ENCODE measurements around the gene ZNF286A. TPM values are rescaled to one million over a fixed set of nuclear protein-coding genes. Genes with fewer than 3 reads are reported as not detected.
"Not testable (repeated sequence)": the region's sequence is repeated elsewhere in the genome, so short reads cannot be mapped to it uniquely, and the experiment has no call there.

ZNF286A gene
- total and polyA plus RNA-seq, 3 donors from 2014 or later = 17.6 to 30.7 (median 21.1) TPM

DNA sequence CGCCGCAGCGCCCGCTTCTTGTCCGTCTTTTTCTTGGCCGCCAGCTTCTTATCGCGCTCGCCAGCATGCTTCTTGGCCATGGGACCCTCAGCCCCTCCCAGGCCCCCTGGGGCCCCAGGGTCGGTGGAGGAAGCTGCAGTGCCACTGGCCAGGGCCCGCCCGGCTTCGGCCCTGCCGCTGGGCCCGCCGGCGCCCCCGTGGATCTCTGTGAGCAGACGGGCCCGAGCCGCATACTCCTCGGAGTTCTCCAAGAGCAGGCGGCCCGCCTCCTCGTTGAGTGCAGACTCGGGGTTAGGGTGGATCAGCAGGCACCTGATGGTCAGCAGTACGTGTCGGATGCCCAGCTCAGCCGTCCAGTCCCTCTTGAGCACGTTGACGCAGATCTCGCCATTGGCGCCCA is 4.7 kb downstream of the ZNF286A start:
- H3K27me3 ChIP-seq; intact Hi-C loops (cut with DNase I; ENCODE audit: low total_unique reads); H3K4me1 ChIP-seq; H3K9me3 ChIP-seq; H3K27ac ChIP-seq; H3K36me3 ChIP-seq (ENCODE audit: low read depth, missing control alignments): not testable (repeated sequence)
- WGBS, 2 donors = 61 to 92% methylated on average over 11 to 25 of the region's 33 CpGs
- peak; percentile 25 for DNase-seq
- H3K4me3 ChIP-seq = peak overlapping the region in 1 of 2 donors; percentile 20

DNA sequence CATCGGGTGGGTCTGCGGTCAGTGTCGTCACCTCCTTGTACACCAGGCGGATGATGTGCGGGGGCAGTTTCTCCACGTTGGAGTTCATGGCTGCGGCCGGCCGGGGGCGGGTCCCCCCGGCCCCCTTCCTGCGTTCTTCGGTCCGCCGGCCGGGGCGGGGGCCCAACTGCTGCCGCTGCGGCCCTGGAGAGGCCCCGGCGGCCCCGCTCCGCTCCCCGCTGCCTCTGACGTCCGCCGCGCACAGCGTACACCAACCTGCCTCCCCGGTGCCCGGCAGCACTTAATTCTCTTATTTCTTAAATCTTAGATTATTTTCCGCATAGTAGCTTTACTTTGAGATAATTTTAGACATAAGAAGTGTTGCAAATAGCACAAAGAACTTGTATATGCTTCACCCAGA is 5.3 kb downstream of the ZNF286A start:
- H3K36me3 ChIP-seq (ENCODE audit: low read depth, missing control alignments) = not testable (repeated sequence)
- H3K4me3 ChIP-seq = peak overlapping the region; percentile 16 to 20
- 62 to 76% methylated on average over 16 to 32 of the region's 32 CpGs for WGBS, 2 donors

GRCh38 chr17:15708879-15709278 is 9.3 kb downstream of the ZNF286A start:
- DNase-seq; H3K4me3 ChIP-seq; H3K36me3 ChIP-seq (ENCODE audit: low read depth, missing control alignments); H3K4me1 ChIP-seq; H3K27ac ChIP-seq; intact Hi-C loops (cut with DNase I; ENCODE audit: low total_unique reads); H3K27me3 ChIP-seq; H3K9me3 ChIP-seq: not testable (repeated sequence)
- 88 to 92% methylated on average over 3 of the region's 3 CpGs for WGBS, 2 donors

More for the DNA sequence above, 5.3 kb downstream of the ZNF286A start:
- DNase-seq; H3K4me1 ChIP-seq; H3K27ac ChIP-seq; intact Hi-C loops (cut with DNase I; ENCODE audit: low total_unique reads); H3K9me3 ChIP-seq; H3K27me3 ChIP-seq: not testable (repeated sequence)

DNA sequence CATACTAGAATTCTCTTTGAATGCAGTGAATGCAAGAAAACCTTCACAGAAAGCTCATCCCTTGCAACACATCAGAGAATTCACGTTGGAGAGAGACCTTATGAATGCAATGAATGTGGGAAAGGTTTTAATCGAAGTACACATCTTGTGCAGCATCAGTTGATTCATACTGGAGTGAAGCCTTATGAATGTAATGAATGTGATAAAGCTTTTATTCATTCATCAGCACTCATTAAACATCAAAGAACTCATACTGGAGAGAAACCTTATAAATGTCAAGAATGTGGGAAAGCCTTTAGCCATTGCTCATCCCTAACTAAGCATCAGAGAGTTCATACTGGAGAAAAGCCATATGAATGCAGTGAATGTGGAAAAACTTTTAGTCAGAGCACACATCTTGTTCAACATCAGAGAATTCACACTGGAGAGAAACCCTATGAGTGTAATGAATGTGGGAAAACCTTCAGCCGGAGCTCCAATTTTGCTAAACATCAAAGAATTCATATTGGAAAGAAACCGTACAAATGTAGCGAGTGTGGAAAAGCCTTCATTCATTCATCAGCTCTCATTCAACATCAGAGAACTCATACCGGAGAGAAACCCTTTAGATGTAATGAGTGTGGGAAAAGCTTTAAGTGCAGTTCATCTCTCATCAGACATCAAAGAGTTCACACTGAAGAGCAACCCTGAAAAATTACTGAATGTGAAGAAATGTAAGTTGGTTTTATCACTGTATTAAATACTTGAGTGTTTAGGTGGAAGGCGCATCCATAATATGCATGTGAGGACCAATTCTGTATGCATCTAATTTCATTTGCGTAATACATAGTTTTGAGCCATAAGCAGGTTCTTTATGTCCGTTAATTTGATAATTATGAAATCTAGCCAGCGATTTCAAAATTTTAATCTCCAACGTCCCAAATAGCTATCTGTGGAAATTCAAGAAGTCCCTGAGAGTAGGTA is 17.3 kb downstream of the ZNF286A start:
- WGBS, 2 donors = 95 to 97% methylated on average over 9 to 11 of the region's 11 CpGs
- H3K4me3 ChIP-seq; H3K27me3 ChIP-seq; H3K27ac ChIP-seq; DNase-seq; H3K9me3 ChIP-seq; H3K36me3 ChIP-seq (ENCODE audit: low read depth, missing control alignments); H3K4me1 ChIP-seq; intact Hi-C loops (cut with DNase I; ENCODE audit: low total_unique reads): not testable (repeated sequence)

DNA sequence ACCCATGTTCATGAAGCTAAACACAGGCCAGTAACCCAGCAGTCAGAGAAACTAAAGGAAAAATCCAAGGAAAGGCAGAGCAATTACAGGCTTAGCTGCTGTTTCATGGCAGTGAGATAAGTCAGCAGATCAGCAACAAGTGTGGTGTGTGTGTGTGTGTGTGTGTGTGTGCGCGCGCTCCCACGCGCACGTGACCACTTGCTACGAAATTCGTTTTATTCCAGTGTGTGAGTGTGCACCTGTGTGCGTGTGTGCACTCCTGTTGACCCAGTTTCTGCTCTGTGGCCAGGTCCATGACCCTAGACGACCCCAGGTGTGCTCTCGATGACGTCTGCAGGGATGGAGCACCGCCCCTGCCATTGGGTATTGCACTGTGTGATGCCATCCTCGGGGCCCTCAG is 31.0 kb downstream of the ZNF286A start:
- WGBS, 2 donors = 96% methylated on average over 14 of the region's 14 CpGs; no CpG with 5 or more reads in 1 of the 2 donors
- H3K9me3 ChIP-seq; intact Hi-C loops (cut with DNase I; ENCODE audit: low total_unique reads); H3K36me3 ChIP-seq (ENCODE audit: low read depth, missing control alignments); H3K27me3 ChIP-seq; H3K4me1 ChIP-seq; H3K4me3 ChIP-seq; DNase-seq; H3K27ac ChIP-seq: not testable (repeated sequence)

DNA sequence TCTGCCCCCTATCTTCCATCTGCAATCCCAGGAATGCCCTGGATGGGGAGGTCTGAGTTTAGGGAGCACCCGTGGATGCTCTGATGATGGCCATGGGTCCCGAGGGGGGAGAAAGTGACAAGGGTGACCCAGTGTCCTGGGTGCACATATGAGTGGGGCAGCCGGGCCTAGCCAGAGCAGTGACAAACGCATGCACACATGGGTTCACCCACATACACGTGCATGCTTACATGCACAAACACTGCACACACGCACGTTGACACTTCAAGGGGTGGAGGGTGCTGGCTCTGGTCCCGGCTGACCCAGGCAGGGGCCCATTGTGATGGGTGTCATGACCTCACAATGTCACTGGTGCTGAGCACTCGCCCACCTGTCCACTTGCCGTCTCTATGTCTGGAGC is 32.3 kb downstream of the ZNF286A start, which contains the start of gene TBC1D26:
Gene TBC1D26, plus strand, starts transcription at position 384 of the 400 bp plus-strand sequence. CDS start 3,066 bp downstream, outside the sequence.
- H3K27ac ChIP-seq; H3K4me3 ChIP-seq; H3K36me3 ChIP-seq (ENCODE audit: low read depth, missing control alignments); H3K4me1 ChIP-seq; H3K27me3 ChIP-seq; H3K9me3 ChIP-seq; intact Hi-C loops (cut with DNase I; ENCODE audit: low total_unique reads); DNase-seq: not testable (repeated sequence)
- 60 to 95% methylated on average over 3 to 8 of the region's 10 CpGs for WGBS, 2 donors

DNA sequence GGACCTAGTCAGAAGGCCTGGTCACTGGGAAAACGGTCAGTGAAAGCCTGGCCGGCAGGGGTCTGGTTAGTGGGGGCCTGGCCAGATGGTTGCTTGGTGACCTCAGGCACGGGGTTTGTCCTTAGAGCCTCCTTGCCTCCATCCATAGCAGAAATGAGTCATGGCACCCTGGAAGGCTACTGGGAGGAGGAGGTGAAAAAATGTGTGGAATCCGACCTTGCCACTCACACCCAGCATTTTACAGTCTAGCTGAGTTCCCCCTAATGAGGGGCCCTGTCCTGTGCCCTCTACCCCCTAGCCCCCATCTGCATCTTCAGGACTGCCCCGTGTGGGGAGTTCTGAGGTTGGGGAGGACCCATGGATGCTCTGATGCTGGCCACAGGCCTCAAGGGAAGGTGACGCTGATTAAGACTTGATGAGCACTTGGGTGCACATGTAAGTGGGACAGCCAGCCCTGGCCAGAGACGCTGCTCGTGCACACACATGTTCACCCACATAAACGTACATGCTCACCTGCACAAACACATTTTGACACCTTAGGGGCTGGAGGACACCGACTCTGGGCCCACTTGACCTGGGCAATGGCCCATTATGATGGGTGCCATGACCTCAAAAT is 33.7 kb downstream of the ZNF286A start:
- H3K9me3 ChIP-seq; H3K4me3 ChIP-seq; H3K27ac ChIP-seq; H3K36me3 ChIP-seq (ENCODE audit: low read depth, missing control alignments); intact Hi-C loops (cut with DNase I; ENCODE audit: low total_unique reads); H3K27me3 ChIP-seq; DNase-seq; H3K4me1 ChIP-seq: not testable (repeated sequence)
- WGBS, 2 donors = 86 to 92% methylated on average over 7 to 8 of the region's 10 CpGs

DNA sequence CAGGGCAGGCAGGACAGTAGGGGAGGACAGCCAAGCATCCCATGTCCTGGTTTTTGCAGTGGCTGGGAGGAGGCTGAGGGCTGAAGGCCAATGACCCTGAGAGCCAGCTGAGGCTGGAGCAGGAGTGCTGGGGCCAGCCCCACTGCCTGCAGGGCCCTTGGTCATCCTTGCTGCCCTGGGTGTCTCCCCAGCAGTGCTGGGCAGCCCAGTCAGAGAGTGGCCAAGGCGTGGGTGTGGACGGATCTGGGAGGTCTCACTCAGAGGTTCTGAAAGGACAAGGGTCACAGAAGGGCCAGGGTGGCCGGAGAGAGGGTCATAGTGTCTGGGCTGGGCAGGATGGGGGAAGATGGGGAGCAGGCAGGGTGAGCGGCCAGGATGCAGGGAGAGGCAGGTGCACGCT is 37.0 kb downstream of the ZNF286A start:
- WGBS, 2 donors = 71 to 87% methylated on average over 3 to 5 of the region's 5 CpGs
- H3K36me3 ChIP-seq (ENCODE audit: low read depth, missing control alignments); intact Hi-C loops (cut with DNase I; ENCODE audit: low total_unique reads); H3K4me3 ChIP-seq; H3K27me3 ChIP-seq; DNase-seq; H3K9me3 ChIP-seq; H3K4me1 ChIP-seq; H3K27ac ChIP-seq: not testable (repeated sequence)

Measured in testis (tissue), 3 donors.